Prostate gland (tissue), 2 donors: ENCODE measurements around the gene TRIM27.

Source experiments
- POLR2AphosphoS5 ChIP-seq: sonication (generic); formaldehyde crosslinking; IDR thresholded peaks from one replicate; pipeline ENCODE4 v1.6.1; 2017; ENCODE audit warnings: antibody characterized with exemption
- TF ChIP-seq, protein P1 (sequence below), 4 experiments: fragments of 200-600 bp in 2 of 4; fragments of 450-650 bp in 2 of 4; sonication (generic) in 2 of 4; IDR thresholded peaks; 1 replicate in 3 of 4; 2 replicates in 1 of 4; pipeline ENCODE4 v1.5.1; 2016 to 2019; ENCODE audit warnings: antibody characterized with exemption in 4 of 4, mild to moderate bottlenecking in 2 of 4, moderate library complexity in 2 of 4

DNA sequence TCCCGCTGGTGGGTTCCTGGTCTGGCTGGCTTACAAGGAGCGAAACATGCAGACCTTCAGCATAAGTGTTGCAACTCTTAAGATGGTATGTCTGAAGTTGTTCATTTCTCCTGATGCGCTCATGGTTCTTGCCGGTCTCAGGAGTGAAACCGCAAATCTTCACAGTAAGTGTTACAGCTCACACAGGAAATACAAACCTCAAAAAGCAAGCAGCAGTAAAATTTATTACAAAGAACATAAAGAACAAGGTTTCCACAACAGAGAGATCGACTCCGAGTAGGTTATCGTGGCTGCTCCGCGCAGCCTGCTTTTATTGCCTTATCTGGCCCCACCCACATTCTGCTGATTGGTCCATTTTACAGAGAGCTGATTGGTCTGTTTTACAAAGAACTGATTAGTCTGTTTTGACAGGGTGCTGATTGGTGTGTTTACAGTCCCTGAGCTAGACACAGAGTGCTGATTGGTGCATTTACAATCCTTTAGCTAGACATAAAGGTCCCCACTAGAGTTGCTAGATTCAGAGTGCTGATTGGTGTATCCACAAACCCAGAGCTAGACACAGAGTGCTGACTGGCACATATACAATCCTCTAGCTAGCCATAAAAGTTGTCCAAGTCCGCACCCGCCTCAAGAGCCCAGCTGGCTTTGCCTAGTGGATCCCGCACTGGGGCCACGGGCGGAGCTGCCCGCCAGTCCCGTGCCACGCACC, 39.2 kb downstream of the TRIM27 start:
- no peak for TF ChIP-seq POLR2AphosphoS5
- TF ChIP-seq, protein P1, sequence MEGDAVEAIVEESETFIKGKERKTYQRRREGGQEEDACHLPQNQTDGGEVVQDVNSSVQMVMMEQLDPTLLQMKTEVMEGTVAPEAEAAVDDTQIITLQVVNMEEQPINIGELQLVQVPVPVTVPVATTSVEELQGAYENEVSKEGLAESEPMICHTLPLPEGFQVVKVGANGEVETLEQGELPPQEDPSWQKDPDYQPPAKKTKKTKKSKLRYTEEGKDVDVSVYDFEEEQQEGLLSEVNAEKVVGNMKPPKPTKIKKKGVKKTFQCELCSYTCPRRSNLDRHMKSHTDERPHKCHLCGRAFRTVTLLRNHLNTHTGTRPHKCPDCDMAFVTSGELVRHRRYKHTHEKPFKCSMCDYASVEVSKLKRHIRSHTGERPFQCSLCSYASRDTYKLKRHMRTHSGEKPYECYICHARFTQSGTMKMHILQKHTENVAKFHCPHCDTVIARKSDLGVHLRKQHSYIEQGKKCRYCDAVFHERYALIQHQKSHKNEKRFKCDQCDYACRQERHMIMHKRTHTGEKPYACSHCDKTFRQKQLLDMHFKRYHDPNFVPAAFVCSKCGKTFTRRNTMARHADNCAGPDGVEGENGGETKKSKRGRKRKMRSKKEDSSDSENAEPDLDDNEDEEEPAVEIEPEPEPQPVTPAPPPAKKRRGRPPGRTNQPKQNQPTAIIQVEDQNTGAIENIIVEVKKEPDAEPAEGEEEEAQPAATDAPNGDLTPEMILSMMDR (IDR thresholded peaks at IDR 0.05), result no peak
